ENCODE measurements around the gene AKAP4.

- TF ChIP-seq CTCF (IDR thresholded peaks at IDR 0.05; ENCODE audit: insufficient read depth, low read length, poor library complexity, severe bottlenecking), result no peak
- no peak for TF ChIP-seq EZH2phosphoT487 (conservative IDR thresholded peaks at IDR 0.05; ENCODE audit: low read length)
Measured at GRCh38 chrX:50202539-50202938, 1.7 kb upstream of the AKAP4 start.
